NB4 (cell line): ENCODE results near the gene STK32C.

ENCODE experiments used
- DNase-seq: peaks from one replicate; pipeline ENCODE4 v3.0.0; 2010; ENCODE audit warnings: low read depth
- H3K4me3 ChIP-seq: one replicate; pipeline ENCODE4 v1.5.1; 2011; ENCODE audit warnings: mild to moderate bottlenecking, low read depth, low read length, moderate library complexity
- CTCF ChIP-seq: IDR thresholded peaks from one replicate; pipeline ENCODE4 v1.5.1; 2012; ENCODE audit warnings: low read depth, low read length
- MAX ChIP-seq: IDR thresholded peaks from 2 replicates; pipeline ENCODE4 v1.6.1; 2011; ENCODE audit warnings: low read depth, low read length
- MYC ChIP-seq: IDR thresholded peaks from 2 replicates; pipeline ENCODE4 v1.6.1; 2011; ENCODE audit warnings: low read depth, low read length
- POLR2A ChIP-seq: IDR thresholded peaks from 2 replicates; pipeline ENCODE4 v1.6.1; 2011; ENCODE audit warnings: mild to moderate bottlenecking; ENCODE audit not compliant: insufficient read length; ENCODE audit errors: extremely low read depth

The STK32C gene

GRCh38 chr10:132275426-132276178 is 32.1 kb downstream of the STK32C start:
- TF ChIP-seq MYC (no peak), POLR2A (no peak), MAX (no peak), CTCF (no peak)
- no peak overlapping the region for H3K4me3 ChIP-seq
- no peak for DNase-seq

- DNase-seq: no peak
- no peak overlapping the region for H3K4me3 ChIP-seq
- TF ChIP-seq MYC (no peak), POLR2A (no peak), CTCF (no peak), MAX (no peak)
These were observed 32.8 kb downstream of the STK32C start for GRCh38 chr10:132274986-132275385.

GRCh38 chr10:132274581-132274980 is 33.2 kb downstream of the STK32C start:
- H3K4me3 ChIP-seq: no peak overlapping the region
- TF ChIP-seq CTCF (no peak), POLR2A (no peak), MYC (no peak), MAX (no peak)
- DNase-seq: no peak

GRCh38 chr10:132273966-132274365 is 33.8 kb downstream of the STK32C start:
- no peak overlapping the region for H3K4me3 ChIP-seq
- TF ChIP-seq MYC (no peak), MAX (no peak), CTCF (no peak), POLR2A (no peak)
- DNase-seq: no peak

- TF ChIP-seq MYC (no peak), POLR2A (no peak), CTCF (no peak), MAX (no peak)
- no peak overlapping the region for H3K4me3 ChIP-seq
- no peak for DNase-seq
These were observed 34.3 kb downstream of the STK32C start for GRCh38 chr10:132273304-132273944.
